ENCODE results near the gene FBXO15. TPM values are rescaled to one million over a fixed set of nuclear protein-coding genes. Genes with fewer than 3 reads are reported as not detected.

Gene FBXO15
- total RNA-seq, 4 donors from 2014 or later, result 0.13 to 0.32 (median 0.19) TPM; not detected in 1

DNA sequence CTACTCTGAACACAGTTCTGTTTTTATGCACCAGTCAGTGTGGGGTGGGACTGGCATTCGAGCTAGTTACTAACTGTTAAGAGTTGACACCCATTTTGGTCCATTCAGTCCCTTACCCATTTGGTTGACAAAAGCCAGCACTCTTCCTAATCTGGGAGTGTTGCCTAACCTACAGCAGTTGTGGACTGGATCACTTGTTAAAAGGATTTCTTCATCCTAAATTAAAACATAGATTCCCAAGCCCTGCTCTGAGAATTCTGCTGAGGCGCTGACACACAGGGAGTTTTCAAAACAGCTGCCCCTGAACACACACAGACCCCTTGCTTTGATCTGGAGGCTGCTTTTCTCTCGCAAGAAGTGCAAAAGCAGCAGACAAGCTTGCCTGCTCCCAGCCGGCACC lies 7.1 kb upstream of the FBXO15 start:
- 85 to 88% methylated on average over 2 to 4 of the region's 4 CpGs for WGBS, 2 donors
- DNase-seq, result no peak
- Histone ChIP-seq H3K27me3 (no peaks in the 10 kb centered on the region), H3K9me3 (no peaks in the 10 kb centered on the region), H3K27ac (no peak overlapping the region), H3K36me3 (peaks cover 0 to 84% (median 22%) of the 10 kb centered on the region in 3 donors), H3K4me3 (no peak overlapping the region), H3K4me1 (peaks cover 0 to 34% (median 7%) of the 10 kb centered on the region in 3 donors)
- TF ChIP-seq POLR2A (IDR thresholded peaks at IDR 0.05), result no peak
- TF ChIP-seq, protein P1, sequence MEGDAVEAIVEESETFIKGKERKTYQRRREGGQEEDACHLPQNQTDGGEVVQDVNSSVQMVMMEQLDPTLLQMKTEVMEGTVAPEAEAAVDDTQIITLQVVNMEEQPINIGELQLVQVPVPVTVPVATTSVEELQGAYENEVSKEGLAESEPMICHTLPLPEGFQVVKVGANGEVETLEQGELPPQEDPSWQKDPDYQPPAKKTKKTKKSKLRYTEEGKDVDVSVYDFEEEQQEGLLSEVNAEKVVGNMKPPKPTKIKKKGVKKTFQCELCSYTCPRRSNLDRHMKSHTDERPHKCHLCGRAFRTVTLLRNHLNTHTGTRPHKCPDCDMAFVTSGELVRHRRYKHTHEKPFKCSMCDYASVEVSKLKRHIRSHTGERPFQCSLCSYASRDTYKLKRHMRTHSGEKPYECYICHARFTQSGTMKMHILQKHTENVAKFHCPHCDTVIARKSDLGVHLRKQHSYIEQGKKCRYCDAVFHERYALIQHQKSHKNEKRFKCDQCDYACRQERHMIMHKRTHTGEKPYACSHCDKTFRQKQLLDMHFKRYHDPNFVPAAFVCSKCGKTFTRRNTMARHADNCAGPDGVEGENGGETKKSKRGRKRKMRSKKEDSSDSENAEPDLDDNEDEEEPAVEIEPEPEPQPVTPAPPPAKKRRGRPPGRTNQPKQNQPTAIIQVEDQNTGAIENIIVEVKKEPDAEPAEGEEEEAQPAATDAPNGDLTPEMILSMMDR (IDR thresholded peaks at IDR 0.05), result no peak
- intact Hi-C loops (cut with DNase I), result no loop called here

DNA sequence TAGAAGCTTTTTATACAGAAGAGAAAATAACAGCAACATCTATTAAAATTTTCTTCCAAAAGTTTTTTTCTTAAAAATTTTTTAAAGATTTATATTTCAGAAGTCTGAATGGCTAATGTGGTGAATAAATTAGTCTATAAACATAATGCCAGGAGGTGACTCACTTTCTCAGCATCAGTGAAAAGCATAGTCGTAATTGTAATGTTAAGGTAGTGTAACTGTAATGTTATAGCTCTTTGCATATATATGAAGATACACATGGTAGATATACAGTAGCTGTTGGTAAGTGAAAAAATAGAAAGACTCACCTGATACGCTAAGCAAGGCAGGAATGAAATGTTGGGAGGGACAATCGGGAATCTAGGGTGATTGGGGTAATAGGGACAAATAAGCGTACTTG lies 6.2 kb upstream of the FBXO15 start:
- H3K4me3 ChIP-seq, result no peak overlapping the region
- no peak for DNase-seq
- intact Hi-C loops (cut with DNase I), result no loop called here
- no peak overlapping the region for H3K27ac ChIP-seq
- no peaks in the 10 kb centered on the region for H3K9me3 ChIP-seq
- 76 to 87% methylated on average over 4 of the region's 4 CpGs for WGBS, 2 donors
- no peaks in the 10 kb centered on the region for H3K27me3 ChIP-seq
- H3K4me1 ChIP-seq, result peaks cover 0 to 44% (median 10%) of the 10 kb centered on the region in 3 donors
- peaks cover 0 to 75% (median 20%) of the 10 kb centered on the region in 3 donors for H3K36me3 ChIP-seq
- no peak for TF ChIP-seq POLR2A (IDR thresholded peaks at IDR 0.05)
- TF ChIP-seq, protein P1 (IDR thresholded peaks at IDR 0.05), result no peak

DNA sequence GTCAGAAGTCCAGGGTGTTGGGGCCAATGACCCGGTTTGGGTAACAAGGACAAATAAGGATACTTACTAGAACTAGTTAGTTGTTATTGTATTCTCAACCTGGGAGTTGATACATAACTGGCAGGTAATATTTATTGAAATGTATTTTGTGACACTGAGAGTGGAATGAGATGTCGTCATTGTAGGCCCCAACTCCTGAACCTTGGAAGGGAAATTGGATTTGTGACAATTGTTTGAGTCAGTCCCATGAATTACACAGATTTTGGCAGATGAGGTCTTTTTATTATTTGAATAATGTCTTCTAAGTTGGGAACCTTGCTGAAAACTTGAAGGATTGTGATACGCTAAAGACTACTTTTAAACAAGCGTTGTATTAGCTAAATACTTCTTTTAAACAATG lies 5.7 kb upstream of the FBXO15 start:
- TF ChIP-seq POLR2A (IDR thresholded peaks at IDR 0.05), result no peak
- TF ChIP-seq, protein P1 (IDR thresholded peaks at IDR 0.05), result no peak
- 74 to 83% methylated on average over 4 of the region's 4 CpGs for WGBS, 2 donors
- Histone ChIP-seq H3K27me3 (no peaks in the 10 kb centered on the region), H3K36me3 (peaks cover 0 to 71% (median 16%) of the 10 kb centered on the region in 3 donors), H3K9me3 (no peaks in the 10 kb centered on the region), H3K4me1 (peaks cover 0 to 45% (median 10%) of the 10 kb centered on the region in 3 donors), H3K4me3 (no peak overlapping the region), H3K27ac (no peak overlapping the region)
- intact Hi-C loops (cut with DNase I), result no loop called here
- DNase-seq, result no peak

DNA sequence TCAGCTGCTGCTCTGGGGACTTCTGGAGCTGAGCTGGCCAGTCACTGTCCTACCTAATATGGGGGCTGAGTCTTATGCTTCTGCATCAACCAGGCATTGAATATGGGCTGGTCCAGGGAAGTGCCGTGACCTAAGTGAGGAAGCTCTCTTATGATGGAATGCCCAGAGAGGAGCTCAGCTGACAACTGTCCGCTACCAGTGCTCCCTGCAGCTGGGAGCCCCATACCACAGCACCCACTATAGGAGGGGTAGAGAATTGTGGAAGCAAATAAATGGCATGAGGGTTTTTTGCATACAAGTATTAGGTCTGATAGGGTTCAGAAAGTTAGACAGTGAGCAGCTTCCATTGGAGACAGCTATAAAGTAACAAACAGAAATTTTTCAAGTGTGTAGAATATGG lies 5.2 kb upstream of the FBXO15 start:
- H3K27ac ChIP-seq, result no peak overlapping the region
- peaks cover 0 to 45% (median 10%) of the 10 kb centered on the region in 3 donors for H3K4me1 ChIP-seq
- DNase-seq, result no peak
- TF ChIP-seq POLR2A (IDR thresholded peaks at IDR 0.05), result no peak
- H3K9me3 ChIP-seq, result no peaks in the 10 kb centered on the region
- intact Hi-C loops (cut with DNase I), result no loop called here
- H3K27me3 ChIP-seq, result no peaks in the 10 kb centered on the region
- H3K36me3 ChIP-seq, result peaks cover 0 to 66% (median 15%) of the 10 kb centered on the region in 3 donors
- H3K4me3 ChIP-seq, result no peak overlapping the region
- 90 to 91% methylated on average over 2 of the region's 2 CpGs for WGBS, 2 donors

DNA sequence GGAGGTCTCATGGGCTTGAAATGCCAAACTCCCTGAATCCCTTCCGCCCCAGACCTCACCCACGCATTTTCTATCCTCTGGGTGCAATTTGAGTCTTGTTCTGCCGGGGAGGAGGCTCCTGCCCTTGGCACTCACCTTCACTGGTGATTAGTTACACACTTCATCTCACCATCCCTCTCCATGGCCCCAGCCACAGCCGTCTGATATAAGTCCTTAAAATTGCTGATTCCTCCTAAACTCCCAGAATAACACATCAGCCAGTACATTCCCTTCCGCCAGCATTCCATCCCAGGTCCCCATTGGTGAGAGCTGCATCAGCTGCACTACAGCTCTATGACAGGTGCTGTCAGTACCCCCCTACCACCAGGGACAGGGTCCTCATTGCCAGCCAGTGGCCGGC lies 4.6 kb upstream of the FBXO15 start:
- Histone ChIP-seq H3K9me3 (no peaks in the 10 kb centered on the region), H3K4me1 (peaks cover 1 to 48% (median 10%) of the 10 kb centered on the region in 3 donors), H3K27ac (no peak overlapping the region), H3K36me3 (peaks cover 0 to 60% (median 12%) of the 10 kb centered on the region in 3 donors), H3K27me3 (no peaks in the 10 kb centered on the region), H3K4me3 (no peak overlapping the region)
- no peak for DNase-seq
- intact Hi-C loops (cut with DNase I), result no loop called here
- TF ChIP-seq POLR2A (IDR thresholded peaks at IDR 0.05), result no peak
- TF ChIP-seq, protein P1 (IDR thresholded peaks at IDR 0.05), result no peak
- 78 to 80% methylated on average over 4 to 6 of the region's 6 CpGs for WGBS, 2 donors

DNA sequence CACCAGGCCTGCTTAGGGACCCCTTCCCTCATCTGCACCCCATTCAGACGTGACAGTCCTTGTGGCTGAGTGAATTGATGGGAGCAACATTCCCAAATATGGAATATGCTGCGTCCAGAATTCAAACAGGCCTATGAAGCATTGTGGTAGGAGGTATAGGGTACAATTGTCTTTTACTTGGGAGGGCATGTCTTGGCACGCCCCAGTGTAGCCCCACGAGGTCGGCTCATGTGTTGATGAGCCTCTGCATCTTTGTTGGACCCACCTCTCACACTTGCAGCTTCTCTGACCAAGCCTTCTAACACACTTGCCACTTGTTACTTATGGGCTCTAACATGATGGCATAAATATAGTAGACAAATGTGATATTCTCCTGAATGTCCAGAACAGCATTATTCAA lies 2.2 kb upstream of the FBXO15 start:
- H3K4me1 ChIP-seq, result peaks cover 7 to 56% (median 14%) of the 10 kb centered on the region in 3 donors
- WGBS, 2 donors, result 22 to 73% methylated on average over 4 to 5 of the region's 5 CpGs
- intact Hi-C loops (cut with DNase I), result no loop called here
- peak overlapping the region in 2 of 4 donors; percentile 27 to 69 for H3K4me3 ChIP-seq
- H3K9me3 ChIP-seq, result no peaks in the 10 kb centered on the region
- TF ChIP-seq POLR2A (IDR thresholded peaks at IDR 0.05), result no peak
- TF ChIP-seq, protein P1 (IDR thresholded peaks at IDR 0.05), result no peak
- peaks cover 0 to 36% (median under 1%) of the 10 kb centered on the region in 3 donors for H3K36me3 ChIP-seq
- H3K27ac ChIP-seq, result no peak overlapping the region
- no peaks in the 10 kb centered on the region for H3K27me3 ChIP-seq
- no peak for DNase-seq
